SK-N-SH treated with all-trans-retinoic acid at 6 μM for 48 hours (cell line): Measurements from ENCODE around the gene MARS1.

Experiments
- ATAC-seq: fragments of 200-7000 bp; cut with Tn5 transposase; 3 replicates; pipeline ENCODE4 v1.9.1; 2020; ENCODE audit warnings: mild to moderate bottlenecking, moderate library complexity
- ARNTL ChIP-seq: fragments of 450-650 bp; formaldehyde crosslinking; IDR thresholded peaks from 2 replicates; pipeline ENCODE4 v1.5.0; 2020; ENCODE audit warnings: low read depth, mild to moderate bottlenecking, moderate library complexity, borderline replicate concordance
- BACH2 ChIP-seq: fragments of 250-450 bp; sonication (Bioruptor Pico); IDR thresholded peaks from 2 replicates; pipeline ENCODE4 v1.9.0; 2021; ENCODE audit warnings: mild to moderate bottlenecking, borderline replicate concordance
- CREB5 ChIP-seq: fragments of 250-450 bp; sonication (Bioruptor Pico); IDR thresholded peaks from 2 replicates; pipeline ENCODE4 v1.5.1; 2020; ENCODE audit warnings: low read depth, mild to moderate bottlenecking, moderate library complexity
- CSDC2 ChIP-seq: fragments of 250-450 bp; sonication (Bioruptor Pico); IDR thresholded peaks from 2 replicates; pipeline ENCODE4 v1.5.0; 2020; ENCODE audit warnings: mild to moderate bottlenecking, moderate library complexity
- ESRRG ChIP-seq: fragments of 250-450 bp; sonication (Bioruptor Pico); IDR thresholded peaks from 2 replicates; pipeline ENCODE4 v1.6.1; 2021; ENCODE audit warnings: mild to moderate bottlenecking
- GLIS3 ChIP-seq: fragments of 250-450 bp; sonication (Bioruptor Pico); IDR thresholded peaks from 2 replicates; pipeline ENCODE4 v1.5.0; 2020; ENCODE audit warnings: mild to moderate bottlenecking, moderate library complexity
- ISL1 ChIP-seq: fragments of 250-450 bp; sonication (Bioruptor Pico); IDR thresholded peaks from 2 replicates; pipeline ENCODE4 v2.1.2; 2022; ENCODE audit warnings: mild to moderate bottlenecking, moderate library complexity
- PATZ1 ChIP-seq: fragments of 250-450 bp; sonication (Bioruptor Pico); IDR thresholded peaks from 2 replicates; pipeline ENCODE4 v1.8.0; 2020; ENCODE audit warnings: mild to moderate bottlenecking, moderate library complexity, borderline replicate concordance
- POU6F1 ChIP-seq: fragments of 250-450 bp; sonication (Bioruptor Pico); IDR thresholded peaks from 2 replicates; pipeline ENCODE4 v1.8.0; 2021; ENCODE audit warnings: low read depth, mild to moderate bottlenecking, moderate library complexity, borderline replicate concordance
- PPARA ChIP-seq: fragments of 250-450 bp; sonication (Bioruptor Pico); IDR thresholded peaks from 2 replicates; pipeline ENCODE4 v1.5.0; 2020; ENCODE audit warnings: mild to moderate bottlenecking, borderline replicate concordance
- SNAI2 ChIP-seq: fragments of 250-450 bp; sonication (Bioruptor Pico); IDR thresholded peaks from 2 replicates; pipeline ENCODE4 v1.5.0; 2020; ENCODE audit warnings: mild to moderate bottlenecking, moderate library complexity
- TCF4 ChIP-seq: fragments of 250-450 bp; sonication (Bioruptor Pico); IDR thresholded peaks from 2 replicates; pipeline ENCODE4 v1.8.0; 2021; ENCODE audit warnings: mild to moderate bottlenecking, moderate library complexity, borderline replicate concordance
- TOX ChIP-seq: fragments of 250-450 bp; sonication (Bioruptor Pico); IDR thresholded peaks from 2 replicates; pipeline ENCODE4 v1.8.0; 2021; ENCODE audit warnings: mild to moderate bottlenecking, moderate library complexity, borderline replicate concordance
- TSHZ2 ChIP-seq: fragments of 250-450 bp; sonication (Bioruptor Pico); IDR thresholded peaks from 2 replicates; pipeline ENCODE4 v1.5.0; 2020; ENCODE audit warnings: mild to moderate bottlenecking, moderate library complexity
- ZC3H10 ChIP-seq: fragments of 250-450 bp; sonication (Bioruptor Pico); IDR thresholded peaks from 2 replicates; pipeline ENCODE4 v1.5.1; 2021; ENCODE audit warnings: mild to moderate bottlenecking, moderate library complexity
- ZFP3 ChIP-seq: fragments of 250-450 bp; sonication (Bioruptor Pico); IDR thresholded peaks from 2 replicates; pipeline ENCODE4 v1.5.0; 2020; ENCODE audit warnings: mild to moderate bottlenecking, moderate library complexity
- ZFP30 ChIP-seq: fragments of 450-650 bp; formaldehyde crosslinking; IDR thresholded peaks from 2 replicates; pipeline ENCODE4 v1.5.0; 2022; ENCODE audit warnings: mild to moderate bottlenecking, moderate library complexity
- ZNF565 ChIP-seq: fragments of 450-650 bp; formaldehyde crosslinking; conservative IDR thresholded peaks from 2 replicates; pipeline ENCODE4 v1.5.0; 2020; ENCODE audit warnings: low read depth, mild to moderate bottlenecking, moderate library complexity
- ZNF70 ChIP-seq: fragments of 450-650 bp; formaldehyde crosslinking; IDR thresholded peaks from 2 replicates; pipeline ENCODE4 v1.5.0; 2020; ENCODE audit warnings: mild to moderate bottlenecking, moderate library complexity
- ZNF8 ChIP-seq: fragments of 450-650 bp; formaldehyde crosslinking; IDR thresholded peaks from 2 replicates; pipeline ENCODE4 v1.5.0; 2020; ENCODE audit warnings: mild to moderate bottlenecking, moderate library complexity

MARS1 gene

GRCh38 chr12:57473886-57474285 is 14.0 kb upstream of the MARS1 start:
- TF ChIP-seq ZC3H10 (CRISPR knock-in tag) (no peak), ISL1 (CRISPR knock-in tag) (no peak), ZNF8 (no peak), BACH2 (no peak), GLIS3 (no peak), TSHZ2 (no peak), ESRRG (CRISPR knock-in tag) (no peak), ARNTL (CRISPR knock-in tag) (no peak), TOX (CRISPR knock-in tag) (no peak), CREB5 (CRISPR knock-in tag) (no peak), ZNF70 (CRISPR knock-in tag) (no peak), PATZ1 (CRISPR knock-in tag) (no peak), SNAI2 (no peak), TCF4 (CRISPR knock-in tag) (no peak), CSDC2 (CRISPR knock-in tag) (no peak), ZFP30 (no peak), PPARA (CRISPR knock-in tag) (no peak), ZFP3 (CRISPR knock-in tag) (no peak)
- no peak for ATAC-seq

GRCh38 chr12:57474430-57474829 is 13.4 kb upstream of the MARS1 start:
- TF ChIP-seq CREB5 (CRISPR knock-in tag) (no peak), ESRRG (CRISPR knock-in tag) (no peak), TSHZ2 (no peak), POU6F1 (CRISPR knock-in tag) (no peak), ZNF565 (no peak), ISL1 (CRISPR knock-in tag) (no peak), TOX (CRISPR knock-in tag) (no peak)
- no peak for ATAC-seq
